GM23338 (cell line): Measurements from ENCODE around the gene ATN1. TPM values are rescaled to one million over a fixed set of nuclear protein-coding genes. Genes with fewer than 3 reads are reported as not detected.

ENCODE experiments used
- ATAC-seq: fragments of 200-7000 bp; cut with Tn5 transposase; 3 replicates; pipeline ENCODE4 v1.9.1; 2020
- DNase-seq: peaks from one replicate; pipeline ENCODE4 v3.0.0-alpha.2; 2015; ENCODE audit warnings: low spot score
- H2AFZ ChIP-seq: fragments of 200-600 bp; sonication (generic); 2 replicates; pipeline ENCODE4 v1.8.0; 2016; ENCODE audit warnings: antibody characterized with exemption, mild to moderate bottlenecking, moderate library complexity
- H3F3A ChIP-seq: fragments of 200-600 bp; sonication (generic); replicated peaks from 2 replicates; pipeline ENCODE4 v1.8.0; 2017; ENCODE audit warnings: antibody characterized with exemption, mixed run types, low read depth
- H3K27ac ChIP-seq: fragments of 200-600 bp; sonication (generic); 2 replicates; pipeline ENCODE4 v1.6.1; 2016; ENCODE audit warnings: low read depth
- H3K27me3 ChIP-seq: fragments of 200-600 bp; sonication (generic); 2 replicates; pipeline ENCODE4 v1.8.0; 2016; ENCODE audit warnings: mild to moderate bottlenecking, mixed run types, moderate library complexity; ENCODE audit not compliant: insufficient read depth
- H3K36me3 ChIP-seq: fragments of 200-600 bp; sonication (generic); 2 replicates; pipeline ENCODE4 v1.8.0; 2016; ENCODE audit warnings: mild to moderate bottlenecking; ENCODE audit not compliant: insufficient read depth
- H3K4me1 ChIP-seq: fragments of 200-600 bp; sonication (generic); 2 replicates; pipeline ENCODE4 v1.8.0; 2016; ENCODE audit warnings: mild to moderate bottlenecking, moderate library complexity; ENCODE audit not compliant: insufficient read depth
- H3K4me2 ChIP-seq: fragments of 200-600 bp; sonication (generic); 2 replicates; pipeline ENCODE4 v1.7.1; 2017; ENCODE audit warnings: mixed run types
- H3K4me3 ChIP-seq: fragments of 200-600 bp; sonication (generic); 2 replicates; pipeline ENCODE4 v1.6.1; 2016; ENCODE audit warnings: mixed run types
- H3K79me2 ChIP-seq: fragments of 200-600 bp; sonication (generic); replicated peaks from 2 replicates; pipeline ENCODE4 v1.8.0; 2017; ENCODE audit warnings: mild to moderate bottlenecking; ENCODE audit not compliant: insufficient read depth
- H3K9me2 ChIP-seq: fragments of 200-600 bp; sonication (generic); 2 replicates; pipeline ENCODE4 v1.8.0; 2017; ENCODE audit not compliant: insufficient read depth
- H4K20me1 ChIP-seq: fragments of 200-600 bp; sonication (generic); replicated peaks from 2 replicates; pipeline ENCODE4 v1.8.0; 2017; ENCODE audit warnings: mild to moderate bottlenecking; ENCODE audit not compliant: insufficient read depth
- H3K27ac Mint-ChIP-seq: 2 replicates; pipeline ENCODE4 v1.8.0; 2020; ENCODE audit warnings: inconsistent platforms, mild to moderate bottlenecking, moderate library complexity, mixed read lengths
- H3K27me3 Mint-ChIP-seq: 3 replicates; pipeline ENCODE4 v1.8.0; 2022; ENCODE audit warnings: low read depth, mild to moderate bottlenecking, moderate library complexity, mixed read lengths, inconsistent platforms; ENCODE audit not compliant: insufficient read depth, poor library complexity
- H3K36me3 Mint-ChIP-seq: 3 replicates; pipeline ENCODE4 v1.8.0; 2021; ENCODE audit warnings: low read depth, mild to moderate bottlenecking, inconsistent platforms, moderate library complexity, mixed read lengths
- H3K4me1 Mint-ChIP-seq: 3 replicates; pipeline ENCODE4 v1.8.0; 2020; ENCODE audit warnings: mild to moderate bottlenecking, inconsistent platforms, mixed read lengths
- H3K4me3 Mint-ChIP-seq: 3 replicates; pipeline ENCODE4 v1.8.0; 2021; ENCODE audit warnings: moderate library complexity, mild to moderate bottlenecking, inconsistent platforms, mixed read lengths
- H3K9me3 Mint-ChIP-seq: 3 replicates; pipeline ENCODE4 v1.8.0; 2020; ENCODE audit warnings: moderate library complexity, mild to moderate bottlenecking, inconsistent platforms, mixed read lengths
- CTCF ChIP-seq, 2 experiments: fragments of 200-600 bp in 1 of 2; sonication (generic) in 1 of 2; conservative IDR thresholded peaks; 2 replicates each; pipeline versions ENCODE4 v1.5.1 to v1.6.1; 2016 to 2017; ENCODE audit warnings: antibody characterized with exemption in 2 of 2, low read depth in 2 of 2, mild to moderate bottlenecking in 2 of 2, moderate library complexity in 1 of 2
- ETS1 ChIP-seq: IDR thresholded peaks from 2 replicates; pipeline ENCODE4 v1.6.1; 2016; ENCODE audit warnings: antibody characterized with exemption
- EZH2phosphoT487 ChIP-seq: fragments of 200-600 bp; sonication (generic); IDR thresholded peaks from one replicate; pipeline ENCODE4 v1.8.1; 2018; ENCODE audit warnings: antibody characterized with exemption; ENCODE audit not compliant: unreplicated experiment
- REST ChIP-seq: IDR thresholded peaks from one replicate; pipeline ENCODE4 v1.6.1; 2018; ENCODE audit warnings: antibody characterized with exemption; ENCODE audit not compliant: unreplicated experiment
- ZNF114 ChIP-seq: fragments of 250-450 bp; sonication (Bioruptor Pico); IDR thresholded peaks from 2 replicates; pipeline ENCODE4 v1.5.0; 2020; ENCODE audit warnings: mild to moderate bottlenecking, moderate library complexity
- polyA plus RNA-seq: library from polyadenylated mRNA; unstranded; fragments of >200 nt; fragmentation: Nextera tagmentation; extraction: Ambion mirVana; gene quantifications from 2 replicates; pipeline ENCODE4 v1.2.1, GENCODE V29; 2016
- total RNA-seq: library from RNA; depleted of rRNA; stranded (reverse); fragments of >200 nt; shearing (Covaris generic); gene quantifications from 2 replicates; pipeline ENCODE4 v1.2.3, GENCODE V29; 2014

Gene ATN1
- total and polyA plus RNA-seq, 2 experiments from 2014 or later = 27.2 to 49.6 TPM

- no peak for TF ChIP-seq REST
- TF ChIP-seq ETS1 = no peak
Measured at GRCh38 chr12:6951551-6952120, 23.9 kb downstream of the ATN1 start (continued).

- Histone ChIP-seq H3K27ac (no peak overlapping the region), H4K20me1 (no peaks in the 10 kb centered on the region), H3K9me2 (no peaks in the 10 kb centered on the region), H2AFZ (no peak overlapping the region), H3K36me3 (no peaks in the 10 kb centered on the region), H3K79me2 (no peaks in the 10 kb centered on the region), H3K4me2 (no peak overlapping the region), H3F3A (peaks cover 4% of the 10 kb centered on the region; the same call in 1 of the 2 replicates), H3K27me3 (no peaks in the 10 kb centered on the region), H3K4me3 (no peak overlapping the region), H3K4me1 (peaks cover 13% of the 10 kb centered on the region)
- Mint-ChIP-seq H3K27me3 (peaks cover 22% of the 10 kb centered on the region), H3K27ac (peak overlapping the region; percentile 56; the same call in 1 of the 2 replicates), H3K4me3 (no peak overlapping the region), H3K4me1 (peaks cover 30% of the 10 kb centered on the region), H3K36me3 (no peaks in the 10 kb centered on the region), H3K9me3 (no peaks in the 10 kb centered on the region)
- no peak for DNase-seq
- TF ChIP-seq CTCF (conservative IDR thresholded peaks at IDR 0.05; ENCODE audit: low read depth in 2 of 2) (no peak), ZNF114 (CRISPR knock-in tag) (no peak), EZH2phosphoT487 (no peak)
- no peak for ATAC-seq
Measured at GRCh38 chr12:6952121-6952862, 24.5 kb downstream of the ATN1 start.
